SIG-M5 treated with dmso at 0.1 percent for 504 hours (cell line): ENCODE data around the gene RAI14.
"Not testable (repeated sequence)": the region's sequence is repeated elsewhere in the genome, so short reads cannot be mapped to it uniquely, and the experiment has no call there.

Source experiments
- DNase-seq: peaks from one replicate; lab custom pipeline; 2025; ENCODE audit not compliant: unreplicated experiment; lab: John Stamatoyannopoulos, UW

RAI14 gene

GRCh38 chr5:34758514-34758913, 102.4 kb downstream of the RAI14 start:
- no peak for DNase-seq

GRCh38 chr5:34759213-34759612, 103.1 kb downstream of the RAI14 start:
- not testable (repeated sequence) for DNase-seq

GRCh38 chr5:34765662-34766061, 109.5 kb downstream of the RAI14 start:
- DNase-seq = no peak

- no peak for DNase-seq
These were observed 111.1 kb downstream of the RAI14 start for GRCh38 chr5:34767180-34767579.

GRCh38 chr5:34770486-34770885, 114.4 kb downstream of the RAI14 start:
- DNase-seq = no peak

- peak; percentile 78 for DNase-seq
These were observed 114.9 kb downstream of the RAI14 start for GRCh38 chr5:34771076-34771475.

GRCh38 chr5:34772267-34773098, 116.4 kb downstream of the RAI14 start:
- no peak for DNase-seq

- DNase-seq = no peak
These were observed 118.0 kb downstream of the RAI14 start for GRCh38 chr5:34774139-34774538.

GRCh38 chr5:34774678-34775077, 118.5 kb downstream of the RAI14 start:
- DNase-seq = not testable (repeated sequence)

GRCh38 chr5:34775886-34776285, 119.8 kb downstream of the RAI14 start:
- no peak for DNase-seq

- no peak for DNase-seq
These were observed 122.1 kb downstream of the RAI14 start for GRCh38 chr5:34778091-34778850.

- not testable (repeated sequence) for DNase-seq
These were observed 127.8 kb downstream of the RAI14 start for GRCh38 chr5:34783892-34784291.

GRCh38 chr5:34787035-34787434, 130.9 kb downstream of the RAI14 start:
- DNase-seq = no peak

- no peak for DNase-seq
These were observed 132.9 kb downstream of the RAI14 start for GRCh38 chr5:34789021-34789531.

GRCh38 chr5:34789639-34790038, 133.5 kb downstream of the RAI14 start:
- no peak for DNase-seq

- DNase-seq = no peak
These were observed 133.9 kb downstream of the RAI14 start for GRCh38 chr5:34790069-34790468.

- no peak for DNase-seq
These were observed 135.7 kb downstream of the RAI14 start for GRCh38 chr5:34791761-34792244.

- DNase-seq = no peak
These were observed 146.9 kb downstream of the RAI14 start for GRCh38 chr5:34802834-34803563.

- peak; percentile 52 for DNase-seq
These were observed 148.0 kb downstream of the RAI14 start for GRCh38 chr5:34803974-34804732.

GRCh38 chr5:34804913-34805312, 148.8 kb downstream of the RAI14 start:
- DNase-seq = no peak
